ENCODE measurements around the gene CAB39.
A peak's percentile ranks its signal among the peaks of the same experiment; 100 is the strongest.

The CAB39 gene

DNA sequence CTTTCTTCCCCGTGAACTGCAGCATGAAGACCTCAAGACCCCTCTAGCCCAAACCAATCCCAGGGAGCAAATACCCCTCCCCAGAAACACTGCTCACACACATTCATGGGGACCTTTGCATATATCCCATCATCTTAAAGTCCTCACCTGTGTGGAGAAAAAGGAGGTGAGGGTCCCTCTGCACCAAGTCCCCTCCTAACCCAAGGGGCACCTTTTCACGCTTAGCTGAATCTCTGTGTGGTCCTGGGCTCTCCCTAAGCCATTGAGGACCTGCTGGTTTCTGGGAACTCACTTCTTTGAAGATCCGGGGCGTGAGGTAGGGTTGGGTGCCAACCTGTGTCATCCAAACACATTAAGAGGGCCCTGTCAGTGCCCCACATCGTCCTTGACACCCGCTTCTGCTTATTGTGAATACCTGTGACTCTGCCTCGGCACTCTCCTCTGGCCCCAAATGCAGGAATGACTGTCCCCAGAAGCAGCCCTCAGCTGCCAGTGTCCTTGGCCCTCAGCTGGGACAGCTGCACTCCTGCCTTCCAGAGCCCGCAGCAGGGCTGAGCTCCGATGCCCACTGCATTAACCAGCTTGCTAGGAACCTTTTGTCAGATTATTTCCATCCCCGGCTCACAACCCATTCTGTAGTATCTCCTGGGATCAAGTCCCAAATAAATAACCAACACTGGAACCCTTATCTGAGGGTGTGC lies 110.8 kb downstream of the CAB39 start:
- no peak for DNase-seq

DNA sequence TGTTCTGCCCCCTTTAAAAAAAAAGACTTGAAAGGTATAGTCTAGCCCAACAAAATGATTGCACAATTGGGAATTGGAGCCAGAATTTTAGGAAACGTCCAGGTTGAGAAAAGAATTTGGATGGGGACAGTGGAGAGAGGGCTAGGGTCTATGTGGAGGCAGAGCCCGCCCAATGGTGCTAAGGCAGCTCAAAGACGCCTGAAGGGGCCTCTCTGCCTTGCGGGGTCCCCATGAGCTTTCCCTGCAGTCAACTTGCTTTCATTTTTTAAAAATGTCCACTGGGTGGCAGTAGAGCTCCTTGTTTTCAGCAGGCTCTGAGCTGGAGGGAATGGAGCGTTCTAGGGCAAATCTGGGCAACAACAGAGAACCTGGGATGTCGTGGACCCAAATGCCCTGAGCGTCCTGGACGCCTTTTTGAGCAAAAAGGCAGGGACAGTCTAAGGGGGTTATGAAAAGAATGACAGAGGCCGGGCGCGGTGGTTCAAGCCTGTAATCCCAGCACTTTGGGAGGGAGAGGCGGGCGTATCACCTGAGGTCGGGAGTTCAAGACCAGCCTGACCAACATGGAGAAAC lies 111.8 kb downstream of the CAB39 start:
- DNase-seq: peak; percentile 38

DNA sequence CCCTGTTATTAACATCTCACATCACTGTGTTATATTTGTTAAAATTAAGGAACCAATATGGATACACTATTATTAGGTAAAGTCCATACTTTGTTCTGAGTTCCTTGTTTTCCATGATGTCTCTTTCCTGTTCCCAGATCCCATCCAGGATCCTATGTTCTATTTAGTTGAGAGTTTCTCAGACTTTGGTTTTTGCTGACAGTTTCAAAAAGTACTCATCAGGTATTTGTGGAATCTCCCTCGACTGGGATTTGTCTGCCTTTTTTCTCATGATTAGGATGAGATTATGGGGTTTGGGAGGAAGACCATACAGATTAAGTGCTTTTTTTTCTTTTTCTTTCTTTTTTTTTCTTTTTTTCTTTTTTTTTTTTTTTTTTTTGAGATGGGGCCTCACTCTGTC lies 112.7 kb downstream of the CAB39 start:
- no peak for DNase-seq

DNA sequence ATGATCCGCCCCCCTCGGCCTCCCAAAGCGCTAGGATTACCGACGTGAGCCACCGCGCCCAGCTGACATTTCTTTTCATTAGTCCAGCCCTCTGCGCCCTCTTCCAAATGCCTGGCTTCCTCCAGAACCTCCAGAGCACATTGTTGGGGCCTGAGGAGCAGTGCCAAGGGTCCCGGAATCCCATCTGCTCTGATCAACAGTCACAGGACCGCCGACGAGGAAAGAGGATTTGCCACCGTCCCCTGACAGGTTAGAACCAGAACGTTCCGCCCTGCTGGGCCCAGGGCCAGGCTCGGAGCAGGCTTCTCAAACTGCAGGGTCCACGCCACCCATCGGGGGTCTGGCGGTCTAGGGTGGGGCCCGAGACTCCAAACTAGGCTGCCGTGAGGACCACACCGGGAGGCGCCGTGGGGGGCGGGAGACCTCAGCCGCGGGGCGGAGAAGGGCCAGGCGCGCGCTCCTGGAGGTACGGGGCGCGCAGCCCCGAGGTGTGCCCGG lies 115.2 kb downstream of the CAB39 start:
- no peak for DNase-seq

DNA sequence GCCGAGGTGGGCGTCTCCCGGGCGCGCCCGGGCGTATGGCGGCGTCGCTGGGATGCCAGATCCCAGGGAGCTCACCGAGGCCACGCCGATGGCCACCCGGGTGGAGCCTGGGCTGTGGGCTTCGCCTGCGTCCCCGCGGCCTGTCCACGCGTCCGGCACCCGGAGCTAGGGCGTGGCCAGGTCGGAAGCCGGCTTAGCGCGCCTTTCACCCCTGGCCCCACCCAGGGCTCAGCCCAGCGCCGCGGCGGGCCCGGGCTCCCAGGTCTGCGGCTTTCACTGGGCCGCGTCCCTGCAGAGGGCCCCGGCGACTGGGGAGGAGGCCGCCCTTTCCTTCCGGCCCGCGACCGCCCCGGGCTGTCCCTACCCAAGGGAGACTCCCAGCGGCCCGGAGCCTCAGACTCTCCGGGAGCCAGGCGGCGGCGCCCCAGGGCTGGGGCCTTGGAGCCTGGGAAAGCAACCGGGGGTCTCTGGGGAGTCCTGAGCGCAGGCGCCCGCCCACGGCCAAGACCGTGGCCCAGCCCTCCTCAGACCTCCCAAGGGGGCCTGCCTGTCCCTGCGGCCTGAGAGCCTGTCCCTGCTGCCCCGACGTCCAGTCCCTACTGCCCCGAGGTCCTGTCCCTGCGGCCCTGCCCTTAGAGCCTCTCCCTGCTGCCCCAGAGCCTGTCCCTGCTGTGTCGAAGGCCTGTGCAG lies 115.8 kb downstream of the CAB39 start:
- DNase-seq: no peak

DNA sequence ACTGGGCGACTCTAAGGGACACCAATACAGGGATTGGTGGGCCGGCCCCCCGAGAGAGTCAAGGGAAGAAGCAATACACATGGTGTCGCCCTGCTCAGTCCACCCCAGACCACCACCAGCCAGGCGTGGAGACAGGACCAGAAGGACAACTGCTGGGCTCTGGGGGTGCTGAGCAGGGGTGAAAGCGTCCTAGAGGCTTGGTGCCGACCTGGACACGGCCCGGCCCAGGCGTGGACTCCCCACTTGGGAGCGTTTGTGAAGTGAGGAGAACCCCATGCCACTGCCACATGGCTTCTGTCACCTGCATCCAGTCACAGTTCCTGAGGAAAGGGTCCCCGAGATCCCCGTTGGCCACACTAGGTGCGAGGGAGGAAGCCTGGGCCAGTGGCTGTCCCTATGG lies 116.7 kb downstream of the CAB39 start:
- DNase-seq: no peak

DNA sequence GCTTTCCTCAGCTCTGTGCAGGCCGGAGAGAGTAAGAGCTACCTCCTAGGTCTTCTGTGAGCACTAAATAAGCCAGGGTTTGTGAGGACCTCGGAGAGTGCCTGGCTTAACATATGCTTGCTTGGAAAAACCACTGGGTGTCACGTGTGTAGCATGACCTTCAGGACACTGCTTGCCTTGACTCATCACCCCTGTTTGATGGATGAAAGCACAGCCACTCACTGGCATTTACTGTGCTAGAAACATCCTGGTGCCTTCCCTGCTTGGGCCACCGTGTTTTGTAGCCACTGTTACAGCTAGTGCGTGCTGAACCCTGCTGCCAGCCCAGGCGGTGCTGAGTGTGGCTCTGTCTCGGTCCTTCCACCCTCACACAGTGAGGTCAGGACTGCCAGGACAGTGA lies 117.3 kb downstream of the CAB39 start:
- no peak for DNase-seq

DNA sequence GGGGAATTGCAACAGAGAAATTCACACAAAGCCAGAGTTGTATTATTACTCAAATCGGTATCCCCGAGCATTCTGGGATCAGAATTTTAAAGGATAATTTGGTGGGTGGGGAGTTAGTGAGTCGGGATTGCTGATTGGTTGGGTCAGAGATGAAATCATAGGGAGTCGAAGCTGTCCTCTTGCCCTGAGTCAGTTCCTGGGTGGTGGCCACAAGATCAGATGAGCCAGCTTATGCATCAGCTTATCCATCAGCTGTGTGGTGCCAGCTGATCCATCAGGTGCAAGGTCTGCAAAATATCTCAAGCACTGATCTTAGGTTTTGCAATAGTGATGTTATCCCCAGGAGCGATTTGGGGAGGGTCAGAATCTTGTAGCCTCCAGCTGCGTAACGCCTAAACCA lies 117.8 kb downstream of the CAB39 start:
- DNase-seq: no peak

DNA sequence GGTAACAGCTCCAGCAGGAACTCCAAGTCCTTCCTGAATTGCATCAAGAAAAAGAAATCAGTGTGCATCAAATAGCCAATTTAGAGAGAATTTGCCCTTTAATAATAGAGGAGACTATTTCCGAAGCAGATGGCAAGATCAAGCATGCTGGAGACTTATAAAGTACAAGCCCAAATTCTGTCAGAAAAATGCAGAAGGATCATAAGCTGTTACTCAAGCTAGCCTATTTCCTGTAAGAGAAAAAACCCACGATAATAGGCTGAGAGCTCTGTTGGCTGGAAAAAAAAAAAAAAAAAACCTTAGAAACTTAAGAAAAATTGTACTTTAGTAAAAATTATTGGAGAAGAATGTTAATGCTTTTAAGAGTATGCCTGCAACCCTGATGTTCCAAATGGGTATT lies 127.7 kb downstream of the CAB39 start:
- no peak for DNase-seq

DNA sequence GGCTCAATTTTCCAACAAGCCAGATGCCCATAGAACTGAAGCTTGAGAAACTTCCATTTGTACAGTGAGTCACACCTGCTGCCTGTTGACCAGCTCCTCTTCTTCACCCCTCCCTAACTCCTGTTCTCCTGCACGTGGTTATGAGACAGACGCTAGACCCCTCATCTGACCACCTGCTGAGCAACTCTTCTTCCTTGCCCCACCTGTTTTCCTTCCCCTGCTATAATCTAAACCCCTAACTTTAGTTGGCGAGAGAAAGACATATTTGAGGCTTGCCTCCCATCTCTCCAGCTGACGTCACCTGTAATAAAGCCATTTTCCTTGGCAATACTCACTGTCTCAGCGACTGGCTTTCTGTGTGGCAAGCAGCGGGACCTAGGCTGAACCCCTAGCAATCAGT lies 129.8 kb downstream of the CAB39 start:
- no peak for DNase-seq

DNA sequence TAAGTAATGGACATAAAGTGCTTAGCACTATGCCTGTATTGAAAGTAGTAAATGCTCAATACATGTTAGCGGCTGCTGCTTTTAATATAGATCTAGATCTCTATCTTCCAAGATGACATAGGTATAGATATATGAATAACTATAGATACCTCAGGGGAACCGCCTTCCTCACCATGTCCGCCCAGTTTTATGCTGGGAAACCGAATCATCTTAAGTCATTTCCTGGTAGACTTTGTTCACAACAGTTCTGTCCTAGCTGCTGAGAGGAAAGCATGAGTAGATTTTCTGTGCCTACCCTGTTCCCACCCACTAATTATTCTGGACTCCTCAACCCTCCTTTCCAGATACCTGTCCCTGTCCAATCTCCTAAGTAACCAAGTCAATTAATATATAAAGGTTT lies 130.5 kb downstream of the CAB39 start:
- no peak for DNase-seq

DNA sequence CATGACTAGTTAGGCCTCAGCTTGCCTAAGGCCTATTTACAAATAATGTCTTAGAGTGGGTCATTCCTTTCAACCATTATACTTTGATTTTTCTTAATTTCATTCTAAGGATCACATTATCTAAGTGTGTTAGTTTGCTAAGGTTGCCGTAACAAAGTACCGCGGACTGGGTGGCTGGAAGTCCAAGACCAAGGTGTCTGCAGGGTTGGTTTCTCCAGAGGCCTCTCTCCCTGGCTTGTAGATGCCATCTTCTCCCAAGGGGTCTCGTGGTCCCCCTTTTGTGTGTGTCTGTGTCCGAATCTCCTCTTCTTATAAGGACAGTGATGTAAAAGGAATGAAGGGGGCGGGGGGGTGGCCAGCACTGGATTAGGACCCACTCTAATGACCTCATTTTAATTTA lies 133.7 kb downstream of the CAB39 start:
- no peak for DNase-seq

DNA sequence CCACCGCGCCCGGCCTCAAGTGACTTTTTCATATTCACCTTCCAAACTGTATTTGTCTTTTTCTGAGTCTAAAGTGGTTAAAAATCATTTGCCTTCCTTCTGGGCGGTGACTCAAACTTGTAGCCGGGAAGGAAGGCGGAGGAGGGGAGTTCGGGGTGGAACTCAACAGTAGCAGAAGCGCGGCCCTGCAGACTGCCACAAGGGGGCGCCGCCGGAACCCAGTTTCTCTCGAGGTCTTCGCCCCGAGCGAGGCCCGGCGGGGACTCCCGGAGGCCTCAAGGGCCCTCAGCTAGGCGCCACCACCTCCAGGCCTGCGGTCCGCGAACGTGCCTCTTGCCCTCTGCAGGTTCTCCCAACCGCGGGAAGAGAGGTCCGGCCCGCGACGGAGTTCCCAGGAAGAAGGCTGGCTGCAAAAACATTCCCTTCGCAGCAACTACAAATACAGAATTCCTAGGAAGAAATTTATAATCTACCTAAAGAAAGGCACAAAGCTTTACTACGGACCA lies 135.3 kb downstream of the CAB39 start:
- DNase-seq: no peak

DNA sequence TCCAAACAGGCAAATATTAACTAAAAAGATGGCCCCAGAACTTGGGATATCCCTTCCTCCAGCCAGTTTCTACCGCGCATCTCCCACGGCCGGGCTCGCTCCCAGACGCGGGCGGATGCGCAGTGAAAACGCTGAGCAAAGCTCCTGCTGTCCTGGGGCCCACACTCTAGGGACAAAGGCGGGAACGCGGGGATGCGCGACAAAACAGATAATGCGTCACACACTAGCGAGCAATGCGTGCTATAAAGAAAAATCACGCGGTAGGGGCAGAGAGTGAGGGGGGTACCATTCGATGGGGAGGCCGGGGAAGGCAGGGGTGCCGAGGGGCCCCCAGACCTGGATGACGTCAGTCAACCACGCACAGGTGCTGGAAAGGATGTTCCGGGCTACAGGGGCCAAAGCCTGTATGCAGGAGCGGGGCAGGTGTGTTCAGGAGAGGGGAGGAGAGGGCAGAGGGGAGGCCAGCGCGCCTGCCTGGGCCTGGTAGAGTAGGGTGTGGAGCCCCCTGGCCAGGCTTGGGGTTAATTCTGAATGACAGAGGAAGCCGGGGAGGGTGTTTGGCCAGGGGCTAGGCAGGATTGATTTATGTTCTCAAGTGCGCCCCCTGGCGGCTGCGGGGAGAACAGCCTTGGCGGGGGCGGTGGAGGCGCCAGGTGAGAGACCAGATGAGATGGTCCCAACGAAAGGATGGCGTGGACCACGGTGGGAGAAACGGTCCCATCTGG lies 137.2 kb downstream of the CAB39 start:
- DNase-seq: no peak

DNA sequence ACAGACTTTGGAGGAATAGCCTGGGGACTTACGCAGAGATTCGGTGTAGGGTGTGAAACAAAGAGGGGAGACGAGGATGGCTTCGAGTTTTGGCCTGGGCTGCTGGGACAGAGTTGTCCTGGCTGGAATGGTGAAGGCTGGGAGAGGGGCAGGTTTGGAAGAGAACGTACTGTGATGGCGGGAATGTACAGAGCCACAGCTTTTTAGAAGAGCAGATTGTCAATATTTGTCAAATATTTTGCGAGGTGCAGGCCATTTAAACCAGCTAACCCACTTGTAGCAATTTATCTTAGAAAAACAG lies 137.7 kb downstream of the CAB39 start:
- DNase-seq: no peak

DNA sequence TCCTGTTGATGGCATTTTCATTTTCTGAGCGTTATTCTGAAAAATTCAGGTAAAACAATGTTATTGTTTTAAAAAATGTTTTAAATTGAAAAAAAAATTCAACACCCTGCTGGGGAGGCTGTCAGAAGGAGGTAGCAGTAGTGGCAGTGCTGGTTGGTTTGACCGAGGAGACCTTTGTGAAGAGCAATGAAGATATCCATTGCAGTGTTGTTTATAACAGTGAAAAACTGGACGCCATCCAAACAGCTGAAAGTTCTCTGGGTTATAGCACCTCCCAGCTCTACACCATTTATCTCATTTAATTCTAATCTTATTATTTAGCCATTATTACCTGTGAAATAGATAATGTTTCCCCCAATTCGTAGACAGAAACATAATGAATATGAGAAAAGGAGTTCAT lies 139.5 kb downstream of the CAB39 start:
- no peak for DNase-seq

DNA sequence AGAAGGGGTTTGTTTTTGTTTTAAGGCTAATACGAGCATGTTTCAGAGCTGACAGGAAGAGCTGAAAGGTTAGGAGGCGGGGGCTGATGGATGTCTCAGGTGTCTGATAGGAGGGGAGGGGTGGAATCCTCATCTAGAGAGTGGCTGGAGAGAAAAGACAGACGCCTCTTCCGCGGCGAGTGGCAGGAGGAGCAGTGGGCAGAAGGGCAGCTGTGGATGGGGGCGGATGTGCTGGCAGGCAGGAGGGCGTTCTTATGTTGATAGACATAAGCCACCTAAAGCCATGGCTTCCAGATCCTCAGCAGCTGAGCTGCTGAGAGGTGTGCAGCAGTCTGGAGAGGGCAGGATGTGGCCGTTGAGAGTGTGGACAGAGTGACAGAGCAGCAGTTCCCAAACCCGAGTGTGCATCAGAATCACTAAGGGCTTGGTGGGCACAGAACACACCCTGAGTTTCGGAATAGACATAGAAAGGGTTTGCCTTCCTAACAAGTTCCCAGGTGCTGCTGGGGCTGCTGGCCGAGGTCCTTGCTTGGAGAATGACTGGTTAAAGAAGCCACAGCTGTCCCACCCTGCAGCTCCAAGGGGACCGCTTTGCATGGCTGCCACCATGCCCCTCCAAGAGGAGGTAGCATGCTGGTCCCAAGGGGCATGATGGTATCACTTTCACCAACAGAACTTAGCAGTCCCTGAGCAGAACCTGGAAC lies 149.1 kb downstream of the CAB39 start:
- no peak for DNase-seq

DNA sequence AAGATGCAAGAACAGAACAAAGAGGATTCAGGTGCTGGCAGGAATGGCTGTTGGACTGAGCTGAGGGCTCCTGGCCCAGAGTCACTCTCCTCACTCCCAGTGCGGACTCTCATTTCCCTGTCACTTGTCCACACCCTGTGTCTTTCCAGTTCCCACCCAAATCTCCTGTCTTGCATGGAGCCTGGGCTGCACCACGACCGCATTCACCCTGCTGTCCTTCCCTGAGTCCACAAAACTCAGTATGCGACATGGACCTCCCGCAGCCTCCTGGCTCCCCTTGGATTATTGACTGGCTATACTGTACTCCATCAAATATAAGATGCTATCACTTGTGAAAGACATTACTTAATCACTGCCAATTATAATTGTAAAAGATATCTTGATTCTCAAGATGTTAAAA lies 149.7 kb downstream of the CAB39 start:
- DNase-seq: no peak

DNA sequence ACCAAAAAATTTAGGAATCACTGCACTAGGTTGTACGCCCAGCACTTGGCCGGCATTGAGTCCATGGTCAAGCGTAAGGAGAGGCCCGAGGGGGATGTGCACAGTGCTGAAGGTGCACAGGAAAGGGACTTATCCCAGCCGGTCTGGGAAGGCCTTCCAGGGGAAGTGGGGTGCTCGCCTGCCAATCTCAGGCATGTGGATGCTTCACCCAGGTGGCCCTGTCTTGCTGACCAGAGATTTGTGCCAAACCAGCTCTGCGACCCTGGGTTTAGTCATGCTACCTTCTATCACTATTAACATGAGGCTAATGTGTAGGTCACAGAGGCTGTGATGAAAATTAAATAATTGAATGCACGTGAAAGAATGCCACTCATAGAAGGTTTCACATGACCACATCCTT lies 150.4 kb downstream of the CAB39 start:
- DNase-seq: no peak

DNA sequence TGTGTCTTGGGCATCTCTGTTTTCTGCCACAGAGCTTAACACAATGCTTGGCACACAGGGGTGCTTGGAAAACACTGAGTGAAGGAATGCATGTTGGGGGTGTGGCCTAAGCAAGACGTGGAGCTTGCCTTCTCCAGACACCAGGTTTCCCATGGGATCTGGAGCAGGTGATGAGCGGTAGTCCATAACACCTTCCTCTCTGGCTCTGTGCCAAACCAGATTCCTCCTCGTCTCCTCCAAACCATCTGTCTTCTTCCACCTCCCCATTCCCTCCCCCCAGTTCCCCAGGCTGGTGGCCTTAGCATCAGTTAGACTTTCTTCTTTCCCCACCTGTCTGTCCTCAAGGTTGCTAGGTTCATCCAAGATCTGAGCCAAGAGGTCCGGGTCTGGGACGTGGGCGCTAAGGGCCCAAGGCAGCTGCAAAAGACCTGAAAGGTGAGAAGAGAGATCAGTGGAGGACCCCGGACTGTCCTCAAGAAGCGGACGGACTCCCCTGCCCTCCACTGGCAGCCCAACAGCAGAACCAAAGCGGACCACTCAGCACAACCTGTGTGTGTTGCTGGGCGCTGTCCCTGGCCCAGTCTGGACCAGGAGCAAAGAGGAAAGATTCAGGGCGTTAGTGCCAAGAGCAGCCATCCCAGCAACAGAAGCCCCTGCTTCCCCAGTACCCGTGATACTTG lies 150.9 kb downstream of the CAB39 start:
- DNase-seq: no peak

DNA sequence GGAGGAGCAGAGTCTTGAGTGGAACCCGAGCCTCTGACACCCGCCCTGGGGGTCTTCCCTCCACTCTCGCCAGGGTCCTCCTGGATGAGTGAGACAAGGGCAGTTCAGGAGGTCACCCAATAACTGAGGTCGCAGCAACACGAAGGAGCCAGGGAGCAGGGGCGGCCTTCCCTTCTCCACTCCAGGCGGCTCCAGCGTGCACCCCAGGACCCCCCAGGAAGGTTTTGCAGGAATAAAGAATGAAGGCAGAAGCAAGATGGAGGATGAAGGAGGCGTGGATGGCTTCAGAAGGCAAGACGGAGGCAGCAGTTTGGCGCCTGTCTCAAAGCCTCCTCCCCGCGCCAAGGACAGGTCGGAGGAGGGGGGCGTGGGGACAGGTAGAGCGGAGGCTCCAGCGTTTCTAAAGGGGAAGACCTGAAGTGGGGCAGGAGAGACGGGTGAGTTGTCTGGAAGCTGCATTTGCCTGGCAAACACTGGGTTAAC lies 151.5 kb downstream of the CAB39 start:
- DNase-seq: no peak

DNA sequence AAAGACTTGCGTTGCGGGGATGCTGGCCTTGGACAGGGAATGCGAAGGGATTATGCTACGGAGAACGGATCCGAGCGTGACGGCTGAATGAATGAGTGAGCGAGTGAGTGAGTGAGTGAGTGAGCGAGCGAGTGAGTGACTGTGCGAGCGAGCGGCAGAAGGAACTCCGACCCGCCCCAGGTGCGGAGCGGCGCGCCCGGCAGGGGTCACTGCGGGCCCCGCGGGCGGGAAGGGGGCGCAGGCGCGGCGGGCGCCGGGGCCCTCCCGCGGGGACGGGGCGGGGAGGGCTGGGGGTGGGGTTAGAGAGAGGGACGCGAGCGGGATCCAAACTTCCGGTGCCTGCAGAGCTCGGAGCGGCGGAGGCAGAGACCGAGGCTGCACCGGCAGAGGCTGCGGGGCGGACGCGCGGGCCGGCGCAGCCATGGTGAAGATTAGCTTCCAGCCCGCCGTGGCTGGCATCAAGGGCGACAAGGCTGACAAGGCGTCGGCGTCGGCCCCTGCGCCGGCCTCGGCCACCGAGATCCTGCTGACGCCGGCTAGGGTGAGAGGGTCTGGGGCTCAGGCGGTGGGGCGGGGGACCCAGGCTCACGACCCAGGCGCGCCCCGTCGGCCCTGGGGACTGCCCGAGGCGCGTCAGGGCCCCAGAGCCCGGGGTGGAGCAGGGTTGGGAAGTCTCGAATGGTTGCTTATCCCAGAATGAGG lies 152.1 kb downstream of the CAB39 start, which contains the start of gene ITM2C:
TSS of gene ITM2C (plus strand) at position 338 of the 702 bp plus-strand sequence. CDS start at position 422, 84 bp downstream.
- DNase-seq: no peak
